Superior temporal gyrus (tissue), 1 donor: ENCODE measurements around the gene GRID2.
A peak's percentile ranks its signal among the peaks of the same experiment; 100 is the strongest.

Experiments used
- DNase-seq: peaks from one replicate; pipeline ENCODE4 v3.0.0-alpha.2; 2016; ENCODE audit errors: extremely low spot score

GRID2 gene

GRCh38 chr4:92521941-92522340, 218.2 kb downstream of the GRID2 start:
- no peak for DNase-seq

DNA sequence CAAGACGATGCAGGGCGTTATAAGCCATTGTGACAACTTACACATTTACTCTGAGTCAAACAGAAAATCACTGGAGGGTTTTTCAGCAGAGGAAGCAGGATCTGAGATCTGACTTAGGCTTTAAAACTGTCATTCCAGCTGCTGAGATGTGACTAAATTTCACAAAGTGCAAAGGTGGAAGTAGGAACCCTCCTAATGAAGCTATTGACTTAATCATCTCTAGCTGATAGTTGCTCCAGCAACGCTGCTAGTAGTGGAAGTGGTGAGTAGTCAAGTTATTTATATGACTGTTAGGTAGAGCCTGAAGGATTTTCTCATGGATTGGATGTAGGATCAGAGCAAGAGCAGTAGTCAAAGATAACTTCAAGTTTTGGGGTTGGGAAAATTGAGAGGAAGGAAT, 218.6 kb downstream of the GRID2 start:
- DNase-seq: no peak

GRCh38 chr4:92524131-92524530, 220.4 kb downstream of the GRID2 start:
- no peak for DNase-seq

- no peak for DNase-seq
These were observed 224.8 kb downstream of the GRID2 start for GRCh38 chr4:92528541-92528940.

DNA sequence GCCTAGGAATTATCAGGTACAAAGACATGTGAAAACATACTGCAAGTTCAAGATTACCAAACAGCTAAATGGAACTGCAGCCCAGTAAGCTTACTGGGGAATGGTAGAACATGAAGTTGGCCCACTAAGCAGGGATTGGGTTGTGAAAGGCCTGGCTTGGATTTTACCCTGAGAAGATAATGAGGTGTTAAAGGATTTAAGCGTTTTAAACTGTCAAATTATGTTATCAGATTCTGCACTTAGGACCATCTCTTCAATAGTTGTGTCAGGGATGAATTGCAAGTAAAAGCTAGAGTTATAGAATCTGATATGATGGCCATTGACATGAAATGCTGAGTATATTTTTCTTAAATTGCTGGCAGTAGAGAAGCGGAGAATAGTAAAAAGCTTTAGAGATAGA, 225.7 kb downstream of the GRID2 start:
- no peak for DNase-seq

- DNase-seq: no peak
These were observed 231.8 kb downstream of the GRID2 start for GRCh38 chr4:92535599-92535998.

DNA sequence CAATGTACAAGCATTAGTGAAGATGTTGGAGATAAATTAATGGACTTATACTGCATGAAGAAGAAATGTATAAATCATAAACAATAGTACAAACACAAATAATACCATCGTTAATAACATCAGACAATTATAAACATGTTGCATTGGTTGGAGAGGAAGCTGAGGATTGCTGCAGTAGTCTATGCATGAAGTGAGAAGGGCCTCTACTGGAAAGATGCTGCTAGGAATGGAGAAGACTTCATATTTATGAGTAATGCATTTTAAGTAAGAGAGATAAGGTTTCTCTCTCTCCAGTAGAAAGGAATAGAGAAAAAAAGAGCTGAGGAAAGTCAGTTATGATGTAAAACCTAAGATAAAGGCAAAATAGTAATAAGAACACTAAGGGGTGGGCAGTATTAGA, 247.8 kb downstream of the GRID2 start:
- no peak for DNase-seq

- DNase-seq: peak; percentile 68
These were observed 262.5 kb downstream of the GRID2 start for GRCh38 chr4:92566269-92566668.

DNA sequence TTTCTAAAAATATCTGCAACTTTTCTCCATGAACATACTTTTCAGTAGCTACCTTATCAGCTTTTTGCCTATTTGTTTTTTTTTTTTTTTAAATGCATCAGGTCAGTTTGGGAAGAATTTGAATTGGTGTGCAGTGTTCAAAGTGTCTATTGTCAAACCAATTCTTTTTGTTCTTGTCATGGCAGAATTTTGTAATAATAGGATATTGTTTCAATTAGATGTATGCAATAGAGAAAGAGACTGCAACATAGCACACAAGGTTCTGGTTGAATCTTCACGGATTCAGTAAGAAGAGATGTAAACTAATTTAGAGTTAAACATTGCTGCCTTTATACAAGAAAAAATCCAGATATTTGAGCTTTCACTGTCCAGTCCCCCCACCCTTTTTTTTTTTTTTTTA, 277.1 kb downstream of the GRID2 start:
- DNase-seq: no peak

GRCh38 chr4:92599044-92599443, 295.3 kb downstream of the GRID2 start:
- no peak for DNase-seq

DNA sequence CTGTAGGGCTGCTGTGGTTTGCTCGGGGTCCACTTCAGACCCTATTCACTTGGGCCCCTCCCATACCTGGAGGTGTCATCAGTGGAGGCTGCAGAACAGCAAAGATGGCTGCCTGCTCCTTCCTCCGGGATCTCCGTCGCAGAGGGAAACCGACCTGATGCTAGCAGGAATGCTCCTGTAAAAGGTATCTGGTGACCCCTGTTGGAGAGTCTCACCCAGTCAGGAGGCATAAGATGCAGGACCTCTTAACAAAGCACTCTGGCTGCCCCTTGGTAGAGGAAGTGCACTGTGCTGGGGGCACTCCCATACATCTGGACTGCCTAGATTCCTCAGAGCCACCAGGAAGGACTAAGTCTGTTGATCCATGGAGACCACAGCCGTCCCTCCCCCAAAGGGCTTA, 296.9 kb downstream of the GRID2 start:
- DNase-seq: no peak

- no peak for DNase-seq
These were observed 302.5 kb downstream of the GRID2 start for GRCh38 chr4:92606227-92606626.

DNA sequence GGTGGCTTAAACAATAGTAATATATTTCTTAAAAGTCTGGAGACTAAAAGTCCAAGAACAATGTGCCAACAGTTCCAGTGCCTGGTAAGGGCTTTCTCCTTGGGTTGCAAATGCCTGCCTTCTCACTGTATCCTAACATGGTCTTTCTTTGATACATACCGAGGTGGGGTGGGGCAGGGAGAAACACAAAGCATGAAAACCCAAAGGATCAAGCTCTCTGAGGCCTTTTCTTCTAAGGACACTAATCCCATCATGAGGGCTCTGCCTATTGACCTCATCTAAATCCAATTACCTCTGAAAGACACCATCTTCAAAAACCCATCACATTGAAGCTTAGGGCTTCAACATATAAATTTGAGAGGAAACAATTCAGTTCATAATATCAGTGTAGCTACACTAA, 311.3 kb downstream of the GRID2 start:
- DNase-seq: no peak

DNA sequence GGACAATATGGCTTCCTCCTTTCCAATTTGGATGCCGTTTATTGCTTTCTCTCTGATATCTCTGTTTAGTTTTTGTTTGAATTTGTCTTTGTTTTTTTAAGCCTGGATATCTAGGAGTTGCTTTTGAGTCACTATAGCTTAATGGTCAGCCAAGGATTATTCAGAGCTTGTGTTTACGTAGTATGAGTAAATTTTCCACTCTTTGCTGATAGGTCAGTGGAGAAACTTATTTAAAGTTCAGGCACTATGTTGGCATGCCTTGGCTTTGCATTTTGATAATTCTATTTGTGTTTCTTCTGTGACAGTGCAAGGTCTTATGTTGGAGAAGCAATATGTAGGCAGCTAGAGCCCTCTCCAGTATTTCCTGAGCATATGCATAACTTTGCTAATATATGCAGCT, 315.2 kb downstream of the GRID2 start:
- no peak for DNase-seq

DNA sequence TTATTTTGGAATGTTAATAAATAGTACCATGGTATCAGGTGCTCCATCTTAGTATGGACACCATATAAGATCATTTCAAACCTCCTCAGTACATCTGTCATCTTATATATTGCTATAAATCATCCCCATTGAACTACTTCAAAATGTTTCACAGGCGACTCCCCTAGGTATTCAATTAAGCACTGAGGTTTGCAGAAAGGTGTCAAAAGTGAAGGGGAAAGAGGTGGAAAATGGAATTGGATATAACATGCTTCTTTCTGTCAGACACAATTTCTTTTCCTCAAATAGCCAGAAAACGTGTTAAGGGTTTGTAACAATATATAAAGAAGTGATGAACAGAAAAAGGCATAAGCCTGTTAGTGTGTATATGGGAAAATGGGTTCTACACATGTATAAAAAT, 325.5 kb downstream of the GRID2 start:
- no peak for DNase-seq

GRCh38 chr4:92634882-92635281, 331.1 kb downstream of the GRID2 start:
- DNase-seq: peak; percentile 72

- peak; percentile 71 for DNase-seq
These were observed 332.5 kb downstream of the GRID2 start for GRCh38 chr4:92636038-92636806.

DNA sequence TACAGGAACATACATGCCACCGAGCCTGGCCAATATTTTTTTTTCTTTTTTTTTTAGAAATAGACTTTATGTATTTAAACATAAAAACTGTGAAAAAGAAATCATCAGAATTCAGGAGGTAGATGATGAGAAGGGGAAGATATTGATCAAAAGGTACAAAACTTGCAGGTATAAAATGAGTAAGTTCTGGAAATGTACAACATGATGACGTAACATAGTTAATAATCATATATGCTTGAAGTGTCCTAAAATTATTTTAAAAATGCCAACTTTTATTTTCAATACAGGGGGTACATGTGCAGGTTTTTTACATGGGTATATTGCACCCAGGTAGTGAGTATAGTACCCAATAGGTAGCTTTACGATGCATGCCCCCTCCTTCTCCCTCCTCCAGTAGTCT, 337.6 kb downstream of the GRID2 start:
- DNase-seq: no peak

GRCh38 chr4:92646826-92647225, 343.1 kb downstream of the GRID2 start:
- DNase-seq: peak; percentile 19

DNA sequence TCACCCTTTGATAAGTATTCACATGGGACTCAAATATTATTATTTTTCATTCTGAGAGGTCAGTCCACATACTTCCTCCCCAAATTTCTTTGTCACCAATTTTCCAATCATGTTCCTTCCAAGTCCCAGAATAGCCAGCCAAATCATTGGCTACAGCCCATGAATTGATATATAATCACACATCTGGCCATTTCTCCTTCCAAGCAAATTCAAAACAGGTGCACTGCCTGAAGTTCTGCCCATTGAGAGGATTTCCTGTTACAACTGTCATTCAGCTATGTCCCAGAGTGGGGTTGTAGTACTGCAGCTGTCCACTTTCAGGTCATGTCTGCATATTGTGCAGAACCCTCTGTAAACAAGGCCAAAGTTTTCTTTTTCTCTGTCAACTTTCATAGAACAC, 347.8 kb downstream of the GRID2 start:
- DNase-seq: no peak

GRCh38 chr4:92654084-92654483, 350.3 kb downstream of the GRID2 start:
- no peak for DNase-seq

DNA sequence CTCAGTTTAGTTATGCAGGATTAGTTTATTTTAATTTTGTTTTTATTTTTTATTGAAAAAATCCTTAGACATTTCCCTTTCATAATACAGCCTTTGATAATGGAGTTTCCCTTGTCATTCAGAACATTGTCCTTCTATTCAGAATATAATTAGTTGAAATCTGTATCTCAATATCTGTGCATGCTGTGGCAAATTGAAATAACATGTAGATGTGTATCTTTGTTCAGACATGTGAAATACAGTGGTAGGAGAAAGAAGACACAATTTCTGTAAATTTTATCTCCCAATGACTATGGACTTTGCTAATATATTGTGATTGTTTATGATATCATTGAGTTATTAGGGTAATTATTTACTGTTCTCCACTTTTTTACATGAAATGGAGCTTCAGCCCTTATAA, 353.9 kb downstream of the GRID2 start:
- no peak for DNase-seq

DNA sequence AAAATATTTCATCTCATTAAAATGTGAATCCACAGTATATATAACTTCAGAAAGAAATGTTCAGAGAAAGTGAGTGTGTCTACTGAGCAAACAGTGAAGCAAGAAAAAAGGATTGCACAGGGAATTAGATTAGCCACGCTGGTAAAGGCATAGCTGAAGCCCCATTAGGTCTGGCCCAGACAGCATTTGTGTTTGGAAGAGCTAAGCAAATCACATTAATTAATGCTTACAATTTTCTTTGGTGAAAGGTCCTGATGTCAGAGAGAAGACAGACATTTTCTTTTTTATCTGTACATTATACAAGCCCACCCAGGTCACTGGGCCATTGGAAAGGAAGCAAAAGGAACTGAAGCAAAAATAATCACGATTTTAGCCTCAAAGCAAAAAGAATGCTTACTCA, 354.6 kb downstream of the GRID2 start:
- no peak for DNase-seq

DNA sequence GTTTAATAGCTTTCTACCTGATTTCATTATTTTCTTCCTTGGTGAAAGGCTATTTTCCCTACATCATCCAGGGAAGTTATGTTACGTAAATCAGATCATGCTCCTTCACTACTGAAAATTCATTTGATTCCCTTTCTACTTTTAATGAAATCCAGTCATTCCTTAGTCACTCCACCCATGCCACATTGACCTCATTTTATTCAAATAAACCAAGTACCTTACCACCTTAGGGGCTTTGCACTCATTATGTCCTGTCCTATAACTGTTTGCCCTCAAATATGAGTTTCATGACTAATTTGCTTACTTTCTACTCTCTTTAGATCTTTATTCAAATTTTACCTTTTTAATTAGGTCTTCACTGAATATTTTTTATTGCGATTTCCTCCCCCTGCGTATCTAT, 374.0 kb downstream of the GRID2 start:
- DNase-seq: no peak
